AG04450 (cell line): ENCODE results near the gene SYF2. TPM values are rescaled to one million over a fixed set of nuclear protein-coding genes. Genes with fewer than 3 reads are reported as not detected.
A peak's percentile ranks its signal among the peaks of the same experiment; 100 is the strongest.
"Not testable (repeated sequence)": the region's sequence is repeated elsewhere in the genome, so short reads cannot be mapped to it uniquely, and the experiment has no call there.

Source experiments
- CTCF ChIA-PET: fragments of 300-600, 350-600 bp; formaldehyde crosslinking; extraction: SDS; loops from one replicate; lab custom pipeline; 2022; ENCODE audit warnings: antibody characterized with exemption, inconsistent platforms; lab: Charles Lee
- POLR2A ChIA-PET: fragments of 350-600 bp; formaldehyde crosslinking; extraction: SDS; loops from one replicate; lab custom pipeline; 2021; ENCODE audit warnings: antibody characterized with exemption, inconsistent platforms; lab: Yijun Ruan, JAX
- DNase-seq: peaks from one replicate; pipeline ENCODE4 v3.0.0-alpha.2; 2011; ENCODE audit warnings: low read depth, low spot score
- H3K27ac ChIP-seq: one replicate; pipeline ENCODE4 v1.5.1; 2012; ENCODE audit warnings: low read depth, low read length, control low read depth
- H3K27me3 ChIP-seq: one replicate; pipeline ENCODE4 v1.6.0; 2012; ENCODE audit warnings: low read length; ENCODE audit not compliant: control insufficient read depth, insufficient read depth
- H3K4me3 ChIP-seq: 2 replicates; pipeline ENCODE4 v1.5.1; 2011; ENCODE audit warnings: mild to moderate bottlenecking, low read depth, low read length, control low read depth
- H3K9me3 ChIP-seq: 2 replicates; pipeline ENCODE4 v1.5.1; 2012; ENCODE audit warnings: low read length; ENCODE audit not compliant: control insufficient read depth, insufficient read depth
- CTCF ChIP-seq: IDR thresholded peaks from 2 replicates; pipeline ENCODE4 v1.5.1; 2011; ENCODE audit warnings: low read depth, low read length, control low read depth, inconsistent platforms
- polyA plus RNA-seq: library from polyadenylated mRNA; depleted of rRNA; stranded (reverse); fragments of >200 nt; gene quantifications from 2 replicates; pipeline ENCODE4 v1.2.3, GENCODE V29; 2011

The SYF2 gene
- polyA plus RNA-seq, 1 experiment, result 48.3 TPM

GRCh38 chr1:25239681-25240541, 7.6 kb upstream of the SYF2 start:
- no peaks in the 10 kb centered on the region for H3K9me3 ChIP-seq
- H3K27ac ChIP-seq, result peak overlapping the region; percentile 92
- peak; percentile 52 for DNase-seq
- POLR2A ChIA-PET, result interaction anchor here (0.6 to 1.2 kb wide), 4 partner anchors 8 to 99 kb away, joined by 3 to 8 read pairs (median 4); partner anchors contain the start of genes RSRP1 and TMEM50A
- H3K4me3 ChIP-seq, result peak overlapping the region; percentile 63
- CTCF ChIA-PET, result interaction anchor here (0.6 to 1.1 kb wide), 3 partner anchors 35 to 767 kb away, joined by 3 read pairs; no protein-coding TSS in a partner anchor
- no peaks in the 10 kb centered on the region for H3K27me3 ChIP-seq
- peak; percentile 53 for TF ChIP-seq CTCF

GRCh38 chr1:25238046-25238445, 5.7 kb upstream of the SYF2 start:
- ChIA-PET CTCF (no interaction called here), POLR2A (no interaction called here)
- Histone ChIP-seq H3K27me3 (no peaks in the 10 kb centered on the region), H3K9me3 (no peaks in the 10 kb centered on the region), H3K27ac (no peak overlapping the region), H3K4me3 (no peak overlapping the region)
- no peak for TF ChIP-seq CTCF
- no peak for DNase-seq

- POLR2A ChIA-PET, H3K9me3 ChIP-seq, DNase-seq, H3K4me3 ChIP-seq, H3K27ac ChIP-seq, H3K27me3 ChIP-seq: not testable (repeated sequence)
- CTCF ChIA-PET, result interaction anchor here (0.7 kb wide), 1 partner anchor 562 kb away, joined by 3 read pairs; no protein-coding TSS in a partner anchor
These were observed 4.0 kb upstream of the SYF2 start for GRCh38 chr1:25236261-25236660.

- DNase-seq, H3K27me3 ChIP-seq, POLR2A ChIA-PET, H3K4me3 ChIP-seq, H3K9me3 ChIP-seq, H3K27ac ChIP-seq: not testable (repeated sequence)
- CTCF ChIA-PET, result interaction anchor here (1.5 kb wide), 1 partner anchor 30 kb away, joined by 3 read pairs; no protein-coding TSS in a partner anchor
These were observed 3.1 kb upstream of the SYF2 start for GRCh38 chr1:25235411-25235810.

GRCh38 chr1:25232866-25233784, 823 bp upstream of the SYF2 start:
- peak; percentile 32 for DNase-seq
- CTCF ChIA-PET, result interaction anchor here (1.1 to 1.3 kb wide), 2 partner anchors 28 to 385 kb away, joined by 3 to 4 read pairs; no protein-coding TSS in a partner anchor
- no peak for TF ChIP-seq CTCF
- no peaks in the 10 kb centered on the region for H3K27me3 ChIP-seq
- H3K4me3 ChIP-seq, result peak overlapping the region; percentile 95
- POLR2A ChIA-PET, result interaction anchor here (1.0 to 2.6 kb wide), 7 partner anchors 9 to 1253 kb away, joined by 3 to 36 read pairs (median 7); partner anchors contain the start of genes RSRP1 and SRSF10
- peak overlapping the region; percentile 89 for H3K27ac ChIP-seq
- no peaks in the 10 kb centered on the region; the same call in 1 of the 2 replicates for H3K9me3 ChIP-seq
